Breast epithelium (tissue), 3 donors: ENCODE measurements around the gene TP63.

ENCODE experiments used
- POLR2A ChIP-seq: fragments of 450-650 bp; IDR thresholded peaks from one replicate; pipeline ENCODE4 v1.6.1; 2016; ENCODE audit warnings: antibody characterized with exemption, mild to moderate bottlenecking, moderate library complexity
- TF ChIP-seq, protein P1 (sequence below), 3 donors: fragments of 450-650 bp; IDR thresholded peaks; one replicate each; pipeline ENCODE4 v1.5.1; 2016 to 2017; ENCODE audit warnings: antibody characterized with exemption in 3 of 3, mild to moderate bottlenecking in 3 of 3, moderate library complexity in 3 of 3

DNA sequence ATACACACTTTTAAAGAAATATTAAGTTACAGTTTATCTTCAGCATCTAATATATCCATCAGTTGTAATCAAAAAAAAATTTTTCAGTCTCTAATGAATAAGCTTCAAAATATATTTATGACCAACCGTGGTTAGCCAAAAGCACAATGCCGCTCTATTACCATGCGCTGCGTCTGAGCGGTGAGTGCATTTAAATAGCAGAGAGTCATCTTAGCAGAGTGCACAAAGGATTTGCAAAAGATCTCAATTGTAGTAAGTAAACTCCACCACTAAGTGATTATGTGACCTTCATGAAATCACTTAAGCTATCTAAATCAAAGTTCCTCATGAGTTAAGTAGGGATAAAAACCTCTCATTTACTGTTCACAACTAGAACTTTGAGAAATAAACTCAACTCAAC lies 4.9 kb downstream of the TP63 start:
- TF ChIP-seq POLR2A: no peak
- TF ChIP-seq, protein P1, sequence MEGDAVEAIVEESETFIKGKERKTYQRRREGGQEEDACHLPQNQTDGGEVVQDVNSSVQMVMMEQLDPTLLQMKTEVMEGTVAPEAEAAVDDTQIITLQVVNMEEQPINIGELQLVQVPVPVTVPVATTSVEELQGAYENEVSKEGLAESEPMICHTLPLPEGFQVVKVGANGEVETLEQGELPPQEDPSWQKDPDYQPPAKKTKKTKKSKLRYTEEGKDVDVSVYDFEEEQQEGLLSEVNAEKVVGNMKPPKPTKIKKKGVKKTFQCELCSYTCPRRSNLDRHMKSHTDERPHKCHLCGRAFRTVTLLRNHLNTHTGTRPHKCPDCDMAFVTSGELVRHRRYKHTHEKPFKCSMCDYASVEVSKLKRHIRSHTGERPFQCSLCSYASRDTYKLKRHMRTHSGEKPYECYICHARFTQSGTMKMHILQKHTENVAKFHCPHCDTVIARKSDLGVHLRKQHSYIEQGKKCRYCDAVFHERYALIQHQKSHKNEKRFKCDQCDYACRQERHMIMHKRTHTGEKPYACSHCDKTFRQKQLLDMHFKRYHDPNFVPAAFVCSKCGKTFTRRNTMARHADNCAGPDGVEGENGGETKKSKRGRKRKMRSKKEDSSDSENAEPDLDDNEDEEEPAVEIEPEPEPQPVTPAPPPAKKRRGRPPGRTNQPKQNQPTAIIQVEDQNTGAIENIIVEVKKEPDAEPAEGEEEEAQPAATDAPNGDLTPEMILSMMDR (IDR thresholded peaks at IDR 0.05): no peak
